ENCODE data around the gene ADAM10.

Gene ADAM10

DNA sequence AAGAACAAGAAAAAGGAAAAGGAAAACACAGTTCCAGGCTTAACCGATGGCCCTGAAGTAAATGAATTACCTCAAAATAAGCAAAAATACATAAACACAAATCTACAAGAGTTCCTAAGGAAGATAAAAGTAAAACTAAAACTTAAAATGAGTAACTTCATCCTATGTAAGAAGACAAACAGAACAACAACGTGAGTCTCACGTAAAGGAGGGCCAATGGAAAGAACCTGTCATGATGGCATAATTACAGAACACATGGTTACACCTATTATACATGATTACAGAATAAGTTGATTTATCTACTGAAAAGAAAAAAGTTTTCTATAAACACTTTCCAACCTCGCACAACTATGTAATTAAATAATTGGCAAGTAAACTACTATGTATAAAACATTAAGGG, 42.1 kb downstream of the ADAM10 start:
- H3K4me3 ChIP-seq (ENCODE audit: control insufficient read depth, low read depth, low read length) = no peak overlapping the region
- DNase-seq (ENCODE audit: low read depth) = no peak
- TF ChIP-seq, protein P1, sequence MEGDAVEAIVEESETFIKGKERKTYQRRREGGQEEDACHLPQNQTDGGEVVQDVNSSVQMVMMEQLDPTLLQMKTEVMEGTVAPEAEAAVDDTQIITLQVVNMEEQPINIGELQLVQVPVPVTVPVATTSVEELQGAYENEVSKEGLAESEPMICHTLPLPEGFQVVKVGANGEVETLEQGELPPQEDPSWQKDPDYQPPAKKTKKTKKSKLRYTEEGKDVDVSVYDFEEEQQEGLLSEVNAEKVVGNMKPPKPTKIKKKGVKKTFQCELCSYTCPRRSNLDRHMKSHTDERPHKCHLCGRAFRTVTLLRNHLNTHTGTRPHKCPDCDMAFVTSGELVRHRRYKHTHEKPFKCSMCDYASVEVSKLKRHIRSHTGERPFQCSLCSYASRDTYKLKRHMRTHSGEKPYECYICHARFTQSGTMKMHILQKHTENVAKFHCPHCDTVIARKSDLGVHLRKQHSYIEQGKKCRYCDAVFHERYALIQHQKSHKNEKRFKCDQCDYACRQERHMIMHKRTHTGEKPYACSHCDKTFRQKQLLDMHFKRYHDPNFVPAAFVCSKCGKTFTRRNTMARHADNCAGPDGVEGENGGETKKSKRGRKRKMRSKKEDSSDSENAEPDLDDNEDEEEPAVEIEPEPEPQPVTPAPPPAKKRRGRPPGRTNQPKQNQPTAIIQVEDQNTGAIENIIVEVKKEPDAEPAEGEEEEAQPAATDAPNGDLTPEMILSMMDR (IDR thresholded peaks at IDR 0.05; ENCODE audit: control insufficient read depth, insufficient read depth, low read depth, low read length, missing control alignments) = no peak

DNA sequence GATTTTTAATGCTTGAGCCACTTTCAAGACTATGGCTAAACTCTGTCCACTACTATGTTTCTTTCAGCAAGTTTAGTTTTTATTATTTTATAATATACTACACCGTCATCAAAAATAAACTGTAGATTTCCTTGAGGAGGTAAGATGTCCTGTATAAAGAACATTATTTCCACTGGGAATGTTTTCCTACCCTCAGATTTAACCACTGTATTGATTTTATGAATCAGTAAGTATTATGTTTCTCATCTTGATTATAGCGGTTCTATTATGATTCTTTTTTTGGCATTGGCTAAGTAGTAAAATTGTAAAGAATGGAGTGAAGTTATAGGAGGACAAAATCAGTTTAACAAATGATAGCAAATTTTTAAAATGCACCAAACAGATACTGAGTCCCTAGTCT, 44.4 kb downstream of the ADAM10 start:
- DNase-seq (ENCODE audit: low read depth) = no peak
- no peak overlapping the region for H3K4me3 ChIP-seq (ENCODE audit: control insufficient read depth, low read depth, low read length)
- TF ChIP-seq, protein P1 (IDR thresholded peaks at IDR 0.05; ENCODE audit: control insufficient read depth, insufficient read depth, low read depth, low read length, missing control alignments) = no peak

DNA sequence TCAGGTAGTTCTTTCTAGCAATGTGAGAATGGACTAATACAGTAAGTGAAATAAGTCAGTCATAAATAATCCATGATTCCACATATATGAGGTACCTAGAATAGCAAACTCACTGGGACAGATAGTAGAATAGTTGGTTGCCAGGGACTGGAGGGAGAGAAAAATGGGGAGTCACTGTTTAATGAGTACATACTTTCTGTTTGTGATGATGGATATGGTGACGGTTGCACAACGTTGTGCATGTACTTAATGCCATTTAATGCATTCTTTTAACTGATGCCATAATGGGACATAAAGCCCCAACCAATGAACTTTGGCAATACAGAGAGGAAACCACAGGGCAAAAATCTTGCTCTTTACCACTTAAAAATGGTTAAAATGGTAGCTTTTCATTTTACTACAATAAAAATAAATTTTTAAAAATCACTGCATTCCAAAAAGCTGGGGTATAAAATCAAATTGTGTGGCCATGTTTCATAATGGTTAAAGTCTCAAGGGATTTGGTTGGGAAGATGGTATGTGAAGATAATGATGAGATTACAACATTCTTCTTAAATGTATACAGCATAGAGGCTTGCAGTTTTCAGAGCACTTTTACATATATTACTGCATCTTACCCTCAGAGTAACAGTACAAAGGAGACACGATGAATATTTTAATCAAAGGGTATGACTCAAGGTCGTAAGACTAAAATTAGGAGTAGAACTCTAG, 45.2 kb downstream of the ADAM10 start:
- TF ChIP-seq, protein P1 (IDR thresholded peaks at IDR 0.05; ENCODE audit: control insufficient read depth, insufficient read depth, low read depth, low read length, missing control alignments) = no peak
- no peak overlapping the region for H3K4me3 ChIP-seq (ENCODE audit: control insufficient read depth, low read depth, low read length)
- no peak for DNase-seq (ENCODE audit: low read depth)

DNA sequence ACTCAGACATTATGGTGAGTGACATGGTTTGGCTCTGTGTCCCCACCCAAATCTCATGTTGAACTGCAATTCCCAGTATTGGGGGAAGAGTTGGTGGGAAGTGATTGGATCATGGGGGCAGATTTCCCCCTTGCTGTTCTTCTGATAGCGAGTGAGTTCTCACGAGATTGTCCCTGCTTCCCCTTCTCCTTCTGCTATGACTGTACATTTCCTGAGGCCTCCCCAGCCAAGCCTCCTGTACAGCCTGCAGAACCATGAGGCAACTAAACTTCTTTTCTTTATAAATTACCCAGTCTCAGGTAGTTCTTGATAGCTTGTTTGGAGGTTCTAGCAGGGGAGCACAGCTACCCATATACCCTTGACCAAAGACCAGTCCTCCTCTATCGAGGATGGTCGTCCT, 45.9 kb downstream of the ADAM10 start:
- no peak overlapping the region for H3K4me3 ChIP-seq (ENCODE audit: control insufficient read depth, low read depth, low read length)
- DNase-seq (ENCODE audit: low read depth) = no peak
- TF ChIP-seq, protein P1 (IDR thresholded peaks at IDR 0.05; ENCODE audit: control insufficient read depth, insufficient read depth, low read depth, low read length, missing control alignments) = no peak

DNA sequence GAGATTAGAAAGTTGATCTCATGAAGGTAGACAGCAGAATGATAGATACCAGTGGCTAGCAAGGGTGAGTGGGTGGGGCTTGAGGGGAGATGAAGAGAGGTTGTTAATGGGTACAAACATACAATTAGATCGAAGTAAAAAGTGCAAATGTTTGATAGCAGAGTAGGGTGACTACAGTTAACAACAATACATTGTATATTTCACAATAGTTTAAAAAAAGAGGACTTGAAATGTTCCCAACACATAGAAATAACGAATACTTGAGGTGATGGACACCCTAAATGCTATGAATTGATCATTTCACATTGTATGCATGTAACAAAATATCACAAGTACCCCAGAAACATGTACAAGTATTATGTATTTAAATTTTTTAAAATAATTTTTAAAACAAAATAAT, 47.3 kb downstream of the ADAM10 start:
- no peak for DNase-seq (ENCODE audit: low read depth)
- TF ChIP-seq, protein P1 (IDR thresholded peaks at IDR 0.05; ENCODE audit: control insufficient read depth, insufficient read depth, low read depth, low read length, missing control alignments) = no peak
- H3K4me3 ChIP-seq (ENCODE audit: control insufficient read depth, low read depth, low read length) = no peak overlapping the region

DNA sequence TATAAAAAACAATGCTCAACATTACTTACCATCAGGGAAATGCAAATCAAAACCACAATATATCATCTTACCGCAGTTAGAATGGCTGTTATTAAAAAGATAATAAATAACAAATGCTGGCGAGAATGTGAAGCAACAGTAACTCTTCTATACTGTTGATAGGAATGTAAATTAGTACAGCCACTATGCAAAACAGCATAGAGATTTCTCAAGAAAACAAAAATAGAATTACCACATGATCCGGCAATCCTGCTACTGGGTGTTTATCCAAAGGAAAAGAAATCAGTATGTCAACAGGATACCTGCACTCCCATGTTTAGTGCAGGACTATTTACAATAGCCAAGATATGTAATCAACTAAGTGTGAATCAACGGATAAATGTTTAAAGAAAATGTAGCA, 48.1 kb downstream of the ADAM10 start:
- TF ChIP-seq, protein P1 (IDR thresholded peaks at IDR 0.05; ENCODE audit: control insufficient read depth, insufficient read depth, low read depth, low read length, missing control alignments) = no peak
- no peak overlapping the region for H3K4me3 ChIP-seq (ENCODE audit: control insufficient read depth, low read depth, low read length)
- DNase-seq (ENCODE audit: low read depth) = no peak
